Panc1 (cell line): ENCODE results near the gene ZNF804B. TPM values are rescaled to one million over a fixed set of nuclear protein-coding genes. Genes with fewer than 3 reads are reported as not detected.

Source experiments
- ATAC-seq: fragments of 200-7000 bp; cut with Tn5 transposase; 2 replicates; pipeline ENCODE4 v1.9.1; 2020; ENCODE audit warnings: mild to moderate bottlenecking, moderate library complexity
- BruUV-seq: library from RNA; stranded (reverse); fragments of 400-500 nt; replicated peaks from 2 replicates; lab custom pipeline; 2021; lab: Mats Ljungman, UMichigan
- CTCF ChIA-PET: fragments of 300-600 bp; sonication (Branson Sonifier 250); formaldehyde crosslinking; loops from one replicate; lab custom pipeline; 2022; ENCODE audit warnings: antibody characterized with exemption; lab: Charles Lee
- POLR2A ChIA-PET: fragments of 300-600 bp; sonication (Branson Sonifier 250); formaldehyde crosslinking; loops from one replicate; lab custom pipeline; 2022; ENCODE audit warnings: antibody characterized with exemption; lab: Charles Lee
- DNase-seq: peaks from one replicate; pipeline ENCODE4 v3.0.0-alpha.2; 2010; ENCODE audit warnings: low read depth, low spot score
- H3K27ac ChIP-seq: 2 replicates; pipeline ENCODE4 v1.5.1; 2011; ENCODE audit warnings: mild to moderate bottlenecking, low read length, inconsistent platforms
- H3K27me3 ChIP-seq: fragments of 200-500 bp; sonication (Bioruptor generic); 2 replicates; pipeline ENCODE4 v1.6.0; 2014; ENCODE audit warnings: low read length, inconsistent platforms; ENCODE audit not compliant: control insufficient read depth, insufficient read depth
- H3K36me3 ChIP-seq: fragments of 200-500 bp; sonication (Bioruptor generic); 2 replicates; pipeline ENCODE4 v1.5.1; 2014; ENCODE audit warnings: inconsistent platforms, mild to moderate bottlenecking, low read length, moderate library complexity; ENCODE audit not compliant: control insufficient read depth, insufficient read depth
- H3K4me1 ChIP-seq: 2 replicates; pipeline ENCODE4 v1.5.1; 2011; ENCODE audit warnings: inconsistent platforms, mild to moderate bottlenecking, low read length, moderate library complexity; ENCODE audit not compliant: control insufficient read depth, insufficient read depth
- H3K4me3 ChIP-seq, 2 experiments: 2 replicates each; pipeline ENCODE4 v1.5.1; 2011 to 2012; ENCODE audit warnings: low read depth in 2 of 2, low read length in 2 of 2, mild to moderate bottlenecking in 2 of 2, inconsistent platforms in 1 of 2, moderate library complexity in 1 of 2
- H3K9me3 ChIP-seq: fragments of 200-500 bp; sonication (Bioruptor generic); 2 replicates; pipeline ENCODE4 v1.5.1; 2014; ENCODE audit warnings: low read depth, mild to moderate bottlenecking, inconsistent platforms, low read length, moderate library complexity; ENCODE audit not compliant: control insufficient read depth, insufficient read depth
- CTCF ChIP-seq: fragments of 450-650 bp; IDR thresholded peaks from 2 replicates; pipeline ENCODE4 v1.5.1; 2017; ENCODE audit warnings: mild to moderate bottlenecking
- POLR2AphosphoS5 ChIP-seq: IDR thresholded peaks from 2 replicates; pipeline ENCODE4 v1.6.1; 2012; ENCODE audit warnings: mild to moderate bottlenecking, low read depth, low read length, moderate library complexity
- SIN3A ChIP-seq: IDR thresholded peaks from 2 replicates; pipeline ENCODE4 v1.6.1; 2012; ENCODE audit warnings: low read depth, mild to moderate bottlenecking, low read length, moderate library complexity, borderline replicate concordance; ENCODE audit not compliant: insufficient read depth
- TCF7L2 ChIP-seq: IDR thresholded peaks from 2 replicates; pipeline ENCODE4 v1.6.1; 2011; ENCODE audit warnings: mild to moderate bottlenecking, low read depth, low read length, inconsistent platforms
- in situ Hi-C: cut with HindIII; loops from 2 replicates; pipeline ENCODE4 v1.10.0; 2016; ENCODE audit warnings: low sequenced_read_pairs, low pct_unique_long_range_greater_than_20kb
- intact Hi-C: fragments of 100-400 bp; cut with micrococcal nuclease; formaldehyde crosslinking; loops from one replicate; pipeline ENCODE4 v1.10.0; 2022; ENCODE audit not compliant: unreplicated experiment
- total RNA-seq: library from RNA; stranded (reverse); gene quantifications from one replicate; pipeline ENCODE4 v1.2.1, GENCODE V29; 2021; ENCODE audit not compliant: unreplicated experiment
- TF ChIP-seq, protein P1 (sequence below), 2 experiments: IDR thresholded peaks; 2 replicates each; pipeline ENCODE4 v1.6.1; 2011 to 2012; ENCODE audit warnings: low read depth in 2 of 2, control low read depth in 1 of 2, low read length in 1 of 2, mild to moderate bottlenecking in 1 of 2, moderate library complexity in 1 of 2; ENCODE audit not compliant: insufficient read depth in 1 of 2

The ZNF804B gene
- total RNA-seq, 1 experiment from 2014 or later = not detected

DNA sequence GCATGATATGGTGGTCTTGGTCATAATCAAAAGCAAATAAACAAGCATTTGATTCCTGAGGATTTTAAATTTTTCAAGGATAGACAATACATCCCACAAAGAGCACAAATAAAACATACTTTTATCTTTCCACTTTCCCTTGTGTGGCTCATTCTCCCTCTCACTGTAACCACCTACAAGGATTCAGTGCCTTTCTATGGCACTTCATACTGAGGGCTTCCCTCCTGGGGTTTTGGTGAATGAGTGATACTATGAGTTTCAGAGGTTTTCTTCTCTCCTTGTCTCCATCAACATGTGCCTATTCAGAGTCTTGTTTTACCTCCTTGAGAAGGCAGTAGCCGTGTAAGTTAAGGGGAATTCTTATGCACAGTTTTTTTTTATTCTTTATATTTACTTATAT is 332.1 kb downstream of the ZNF804B start:
- ATAC-seq (no peak), DNase-seq (no peak)
- Histone ChIP-seq H3K9me3 (no peaks in the 10 kb centered on the region), H3K27ac (no peak overlapping the region), H3K4me1 (no peaks in the 10 kb centered on the region), H3K4me3 (no peak overlapping the region), H3K27me3 (no peaks in the 10 kb centered on the region), H3K36me3 (no peaks in the 10 kb centered on the region; the same call in 1 of the 2 replicates)
- ChIA-PET POLR2A (no interaction called here), CTCF (no interaction called here)
- no TSS peak for BruUV-seq
- no peak for TF ChIP-seq CTCF
- TF ChIP-seq, protein P1, sequence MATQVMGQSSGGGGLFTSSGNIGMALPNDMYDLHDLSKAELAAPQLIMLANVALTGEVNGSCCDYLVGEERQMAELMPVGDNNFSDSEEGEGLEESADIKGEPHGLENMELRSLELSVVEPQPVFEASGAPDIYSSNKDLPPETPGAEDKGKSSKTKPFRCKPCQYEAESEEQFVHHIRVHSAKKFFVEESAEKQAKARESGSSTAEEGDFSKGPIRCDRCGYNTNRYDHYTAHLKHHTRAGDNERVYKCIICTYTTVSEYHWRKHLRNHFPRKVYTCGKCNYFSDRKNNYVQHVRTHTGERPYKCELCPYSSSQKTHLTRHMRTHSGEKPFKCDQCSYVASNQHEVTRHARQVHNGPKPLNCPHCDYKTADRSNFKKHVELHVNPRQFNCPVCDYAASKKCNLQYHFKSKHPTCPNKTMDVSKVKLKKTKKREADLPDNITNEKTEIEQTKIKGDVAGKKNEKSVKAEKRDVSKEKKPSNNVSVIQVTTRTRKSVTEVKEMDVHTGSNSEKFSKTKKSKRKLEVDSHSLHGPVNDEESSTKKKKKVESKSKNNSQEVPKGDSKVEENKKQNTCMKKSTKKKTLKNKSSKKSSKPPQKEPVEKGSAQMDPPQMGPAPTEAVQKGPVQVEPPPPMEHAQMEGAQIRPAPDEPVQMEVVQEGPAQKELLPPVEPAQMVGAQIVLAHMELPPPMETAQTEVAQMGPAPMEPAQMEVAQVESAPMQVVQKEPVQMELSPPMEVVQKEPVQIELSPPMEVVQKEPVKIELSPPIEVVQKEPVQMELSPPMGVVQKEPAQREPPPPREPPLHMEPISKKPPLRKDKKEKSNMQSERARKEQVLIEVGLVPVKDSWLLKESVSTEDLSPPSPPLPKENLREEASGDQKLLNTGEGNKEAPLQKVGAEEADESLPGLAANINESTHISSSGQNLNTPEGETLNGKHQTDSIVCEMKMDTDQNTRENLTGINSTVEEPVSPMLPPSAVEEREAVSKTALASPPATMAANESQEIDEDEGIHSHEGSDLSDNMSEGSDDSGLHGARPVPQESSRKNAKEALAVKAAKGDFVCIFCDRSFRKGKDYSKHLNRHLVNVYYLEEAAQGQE (IDR thresholded peaks at IDR 0.05; ENCODE audit: insufficient read depth in 1 of 2, low read depth in 2 of 2, low read length in 1 of 2) = no peak
- no peak for TF ChIP-seq TCF7L2
- TF ChIP-seq POLR2AphosphoS5 = no peak
- no peak for TF ChIP-seq SIN3A
- in situ Hi-C loops = no loop called here
- intact Hi-C loops = no loop called here

DNA sequence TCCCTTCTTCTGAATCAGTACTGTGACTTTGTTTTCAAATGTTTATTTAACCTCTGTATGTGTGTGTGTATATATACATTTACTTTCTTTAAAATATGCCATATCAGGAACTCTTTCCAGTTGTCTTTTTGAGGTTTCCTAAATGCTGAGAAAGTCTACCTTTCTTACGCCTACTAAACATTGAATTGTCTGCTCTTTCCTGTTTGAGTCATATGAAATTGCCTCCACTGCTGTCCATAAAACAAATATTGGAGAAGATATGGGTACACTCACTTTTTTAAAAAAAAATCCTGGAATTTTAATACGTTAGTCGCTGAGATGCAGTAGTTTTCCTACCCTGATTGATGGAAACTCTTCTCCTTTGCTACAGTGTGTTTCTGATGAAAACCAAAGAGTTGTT is 334.8 kb downstream of the ZNF804B start:
- BruUV-seq = no TSS peak
- DNase-seq = no peak
- TF ChIP-seq, protein P1 (IDR thresholded peaks at IDR 0.05; ENCODE audit: insufficient read depth in 1 of 2, low read depth in 2 of 2, low read length in 1 of 2) = no peak
- TF ChIP-seq SIN3A = no peak
- no peak for TF ChIP-seq TCF7L2
- no peak for TF ChIP-seq CTCF
- TF ChIP-seq POLR2AphosphoS5 = no peak
- ChIA-PET POLR2A (no interaction called here), CTCF (no interaction called here)
- intact Hi-C loops = no loop called here
- Histone ChIP-seq H3K36me3 (no peaks in the 10 kb centered on the region), H3K27me3 (no peaks in the 10 kb centered on the region), H3K27ac (no peak overlapping the region), H3K4me3 (no peak overlapping the region), H3K4me1 (no peaks in the 10 kb centered on the region), H3K9me3 (no peaks in the 10 kb centered on the region)
- in situ Hi-C loops = no loop called here
- ATAC-seq = no peak
